Neuronal stem cell (in vitro differentiated cells): ENCODE data around the gene FAM210A. TPM values are rescaled to one million over a fixed set of nuclear protein-coding genes. Genes with fewer than 3 reads are reported as not detected.

Experiments
- DNase-seq: peaks from one replicate; pipeline ENCODE4 v3.0.0-alpha.2; 2013; ENCODE audit warnings: low spot score
- H2AFZ ChIP-seq: one replicate; pipeline ENCODE4 v1.6.1; 2013; ENCODE audit warnings: mild to moderate bottlenecking, low read length, inconsistent platforms
- H2AK5ac ChIP-seq: 2 replicates; pipeline ENCODE4 v1.6.1; 2013; ENCODE audit warnings: low read depth, mild to moderate bottlenecking, inconsistent platforms, low read length, moderate library complexity, mixed read lengths
- H2BK120ac ChIP-seq: 2 replicates; pipeline ENCODE4 v1.6.1; 2013; ENCODE audit warnings: low read depth, mild to moderate bottlenecking, inconsistent platforms, low read length, moderate library complexity, mixed read lengths
- H2BK12ac ChIP-seq: one replicate; pipeline ENCODE4 v1.6.1; 2013; ENCODE audit warnings: low read length, inconsistent platforms
- H2BK15ac ChIP-seq: 2 replicates; pipeline ENCODE4 v1.6.1; 2013; ENCODE audit warnings: mild to moderate bottlenecking, low read length, inconsistent platforms, mixed read lengths
- H2BK5ac ChIP-seq: one replicate; pipeline ENCODE4 v1.6.1; 2013; ENCODE audit warnings: inconsistent platforms, mild to moderate bottlenecking, low read length, moderate library complexity
- H3K14ac ChIP-seq: one replicate; pipeline ENCODE4 v1.6.1; 2013; ENCODE audit warnings: low read length, inconsistent platforms
- H3K18ac ChIP-seq: 2 replicates; pipeline ENCODE4 v1.6.1; 2013; ENCODE audit warnings: low read length, inconsistent platforms
- H3K23ac ChIP-seq: 2 replicates; pipeline ENCODE4 v1.6.1; 2013; ENCODE audit warnings: low read depth, mild to moderate bottlenecking, mixed read lengths, low read length, inconsistent platforms; ENCODE audit not compliant: poor library complexity
- H3K27ac ChIP-seq: replicated peaks from 3 replicates; pipeline ENCODE4 v1.5.1; 2013; ENCODE audit warnings: low read length, inconsistent platforms
- H3K27me3 ChIP-seq, 3 experiments: 2 replicates each; pipeline ENCODE4 v1.6.1; 2013; ENCODE audit warnings: low read length in 3 of 3, mild to moderate bottlenecking in 2 of 3, inconsistent platforms in 1 of 3, low read depth in 1 of 3, mixed read lengths in 1 of 3, moderate library complexity in 1 of 3; ENCODE audit not compliant: control insufficient read depth in 3 of 3, insufficient read depth in 3 of 3
- H3K36me3 ChIP-seq, 2 donors: replicated peaks in 1 of 2; 2 replicates each; pipeline ENCODE4 v1.6.1; 2013; ENCODE audit warnings: low read length in 2 of 2; ENCODE audit not compliant: control insufficient read depth in 2 of 2, insufficient read depth in 2 of 2
- H3K4ac ChIP-seq: 2 replicates; pipeline ENCODE4 v1.6.1; 2013; ENCODE audit warnings: inconsistent platforms, mild to moderate bottlenecking, low read length, moderate library complexity
- H3K4me1 ChIP-seq, 2 donors: 1 replicate in 1 of 2; 2 replicates in 1 of 2; pipeline ENCODE4 v1.6.1; 2013; ENCODE audit warnings: low read length in 2 of 2, low read depth in 1 of 2; ENCODE audit not compliant: control insufficient read depth in 2 of 2, insufficient read depth in 1 of 2
- H3K4me2 ChIP-seq: one replicate; pipeline ENCODE4 v1.6.1; 2013; ENCODE audit warnings: mild to moderate bottlenecking, low read length, inconsistent platforms; ENCODE audit not compliant: insufficient read depth, poor library complexity, severe bottlenecking
- H3K4me3 ChIP-seq, 2 donors: 2 replicates each; pipeline ENCODE4 v1.5.1; 2013; ENCODE audit warnings: low read length in 2 of 2, mild to moderate bottlenecking in 2 of 2, inconsistent platforms in 1 of 2, moderate library complexity in 1 of 2
- H3K79me1 ChIP-seq: one replicate; pipeline ENCODE4 v1.6.1; 2013; ENCODE audit warnings: low read depth, mild to moderate bottlenecking, inconsistent platforms, low read length, moderate library complexity
- H3K9ac ChIP-seq: one replicate; pipeline ENCODE4 v1.6.1; 2013; ENCODE audit warnings: mild to moderate bottlenecking, low read depth, low read length, inconsistent platforms; ENCODE audit not compliant: poor library complexity
- H3K9me3 ChIP-seq, 2 donors: replicated peaks in 1 of 2; 2 replicates each; pipeline versions ENCODE3 to v1.6.1; 2013; ENCODE audit warnings: low read length in 2 of 2, mild to moderate bottlenecking in 2 of 2, inconsistent platforms in 1 of 2, low read depth in 1 of 2, mixed read lengths in 1 of 2, moderate library complexity in 1 of 2; ENCODE audit not compliant: control insufficient read depth in 2 of 2, insufficient read depth in 1 of 2
- H4K8ac ChIP-seq: one replicate; pipeline ENCODE4 v1.6.1; 2013; ENCODE audit warnings: low read depth, mild to moderate bottlenecking, inconsistent platforms, low read length, moderate library complexity
- H4K91ac ChIP-seq: one replicate; pipeline ENCODE4 v1.6.1; 2013; ENCODE audit warnings: low read length, low read depth, mild to moderate bottlenecking, inconsistent platforms; ENCODE audit not compliant: poor library complexity
- WGBS, 2 donors: extraction: QIAGEN DNeasy Blood & Tissue Kit; methylation state at CpG; one replicate each; pipeline ENCODE4 v1.1.7; 2013; ENCODE audit warnings: missing lambda C conversion rate in 2 of 2, mixed read lengths in 1 of 2; ENCODE audit not compliant: insufficient read length in 2 of 2, insufficient replicate concordance in 1 of 2; ENCODE audit errors: extremely low coverage in 2 of 2; 5-methylcytosine and 5-hydroxymethylcytosine counted together
- small RNA-seq: library from polyadenylated mRNA; stranded (forward); fragments of <200 nt; extraction: miRNeasy Mini kit (QIAGEN cat#:217004); gene quantifications from one replicate; pipeline ENCODE3, GENCODE V24; 2013; ENCODE audit not compliant: insufficient read depth

Gene FAM210A

GRCh38 chr18:13614641-13615288 is 111.6 kb downstream of the FAM210A start:
- Histone ChIP-seq H3K79me1 (no peaks in the 10 kb centered on the region), H3K36me3 (no peaks in the 10 kb centered on the region), H2AK5ac (peak overlapping the region; percentile 5), H4K8ac (no peak overlapping the region), H3K23ac (no peak overlapping the region), H3K27ac (no peak overlapping the region), H3K18ac (peak overlapping the region; percentile 15), H2BK120ac (no peak overlapping the region), H3K4me1 (peaks cover 13 to 15% of the 10 kb centered on the region in 2 donors), H3K4me3 (no peak overlapping the region), H3K14ac (no peak overlapping the region), H2BK15ac (no peak overlapping the region), H2AFZ (no peak overlapping the region), H3K4me2 (no peak overlapping the region), H3K9me3 (no peaks in the 10 kb centered on the region), H3K4ac (no peak overlapping the region), H2BK12ac (no peak overlapping the region), H4K91ac (no peak overlapping the region), H2BK5ac (no peak overlapping the region), H3K9ac (no peak overlapping the region), H3K27me3 (peaks cover 2 to 48% (median 25%) of the 10 kb centered on the region in 3 experiments)
- WGBS, 2 donors, result no CpG with 5 or more reads among the region's 16 CpGs
- DNase-seq, result no peak

DNA sequence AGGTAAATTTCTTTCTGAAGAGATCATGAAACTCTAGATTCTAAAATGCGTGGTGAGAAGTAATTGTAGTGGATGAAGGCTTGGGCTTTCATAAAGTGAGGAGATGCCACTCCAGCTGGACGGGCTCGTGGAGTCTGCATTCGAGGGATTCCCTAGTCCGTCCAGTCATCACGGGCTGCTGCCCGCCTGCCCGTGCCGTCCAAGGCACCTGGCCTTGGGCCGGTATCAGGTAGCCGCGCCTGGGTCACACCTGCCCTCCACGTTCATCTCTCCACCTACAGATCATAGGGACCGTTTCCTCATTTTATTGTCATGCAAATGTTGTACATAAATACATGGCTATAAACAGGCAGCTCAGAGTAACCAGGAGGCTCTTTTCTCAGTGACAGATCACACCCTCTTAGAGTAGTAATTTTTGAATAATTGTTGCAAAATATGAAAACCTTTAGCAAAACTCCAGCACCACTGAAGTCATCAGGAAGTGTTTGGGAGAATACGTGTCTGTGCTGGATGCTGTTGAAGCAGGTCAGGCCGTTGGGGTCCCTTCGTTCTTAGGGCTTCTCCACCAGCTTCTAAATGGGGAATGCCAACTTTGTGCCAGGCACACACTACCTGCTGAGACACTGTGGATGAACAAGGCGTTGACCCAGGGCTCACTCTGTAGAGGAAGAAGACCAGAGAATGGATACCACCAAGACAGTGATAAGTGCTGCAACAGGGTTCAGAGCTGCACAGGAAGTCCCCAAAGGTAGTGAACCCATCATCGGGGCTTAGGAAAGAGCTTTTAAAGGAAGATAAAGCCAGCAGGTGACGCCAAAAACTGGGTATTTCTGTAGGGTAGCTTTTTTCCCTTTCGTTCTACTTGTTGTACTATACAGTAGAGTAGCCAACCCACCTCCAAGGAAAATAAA is 112.5 kb downstream of the FAM210A start:
- Histone ChIP-seq H2BK12ac (no peak overlapping the region), H2AFZ (no peak overlapping the region), H2BK120ac (no peak overlapping the region), H3K18ac (no peak overlapping the region), H3K79me1 (no peaks in the 10 kb centered on the region), H3K27ac (no peak overlapping the region), H2AK5ac (no peak overlapping the region), H4K91ac (no peak overlapping the region), H3K4ac (no peak overlapping the region), H2BK15ac (no peak overlapping the region), H3K4me2 (no peak overlapping the region), H3K4me3 (no peak overlapping the region), H3K36me3 (no peaks in the 10 kb centered on the region), H4K8ac (no peak overlapping the region), H3K23ac (no peak overlapping the region), H3K9ac (no peak overlapping the region), H2BK5ac (no peak overlapping the region), H3K4me1 (peaks cover 13 to 15% of the 10 kb centered on the region in 2 donors), H3K9me3 (no peaks in the 10 kb centered on the region), H3K14ac (no peak overlapping the region), H3K27me3 (peaks cover 2 to 47% (median 25%) of the 10 kb centered on the region in 3 experiments)
- no peak for DNase-seq
- no CpG with 5 or more reads among the region's 21 CpGs for WGBS, 2 donors

Small RNA genes lying within 50 kb of the gene (small RNA-seq; reads per million reads assigned to genes)
- not detected for gene AP001525.1
- not detected for gene RN7SL362P
